Effector memory CD8-positive, alpha-beta T cell (primary cell): Measurements from ENCODE around the gene CDK10.

Experiments
- ATAC-seq: fragments of 150-1000 bp; cut with Tn5 transposase; replicated peaks from 2 replicates; pipeline ENCODE4 v1.10.0; 2021; ENCODE audit warnings: mild to moderate bottlenecking, moderate library complexity
- DNase-seq, 3 experiments: peaks; one replicate each; pipeline ENCODE4 v3.0.0; 2021
- H3K27ac Mint-ChIP-seq, 2 donors: one replicate each; pipeline ENCODE4 v1.8.0; 2022; ENCODE audit warnings: mild to moderate bottlenecking in 2 of 2, mixed read lengths in 2 of 2, moderate library complexity in 2 of 2
- H3K27me3 Mint-ChIP-seq, 2 donors: one replicate each; pipeline ENCODE4 v1.8.0; 2022; ENCODE audit warnings: mixed read lengths in 2 of 2
- H3K36me3 Mint-ChIP-seq: one replicate; pipeline ENCODE4 v1.8.0; 2022; ENCODE audit warnings: mild to moderate bottlenecking, moderate library complexity, mixed read lengths; ENCODE audit not compliant: insufficient read depth
- H3K4me1 Mint-ChIP-seq, 2 donors: one replicate each; pipeline ENCODE4 v1.8.0; 2022; ENCODE audit warnings: low read depth in 2 of 2, mixed read lengths in 2 of 2
- H3K4me3 Mint-ChIP-seq, 2 donors: one replicate each; pipeline ENCODE4 v1.8.0; 2022; ENCODE audit warnings: mild to moderate bottlenecking in 2 of 2, mixed read lengths in 2 of 2, moderate library complexity in 2 of 2
- H3K9me3 Mint-ChIP-seq, 2 donors: one replicate each; pipeline ENCODE4 v1.8.0; 2022; ENCODE audit warnings: mixed read lengths in 2 of 2

The CDK10 gene

DNA sequence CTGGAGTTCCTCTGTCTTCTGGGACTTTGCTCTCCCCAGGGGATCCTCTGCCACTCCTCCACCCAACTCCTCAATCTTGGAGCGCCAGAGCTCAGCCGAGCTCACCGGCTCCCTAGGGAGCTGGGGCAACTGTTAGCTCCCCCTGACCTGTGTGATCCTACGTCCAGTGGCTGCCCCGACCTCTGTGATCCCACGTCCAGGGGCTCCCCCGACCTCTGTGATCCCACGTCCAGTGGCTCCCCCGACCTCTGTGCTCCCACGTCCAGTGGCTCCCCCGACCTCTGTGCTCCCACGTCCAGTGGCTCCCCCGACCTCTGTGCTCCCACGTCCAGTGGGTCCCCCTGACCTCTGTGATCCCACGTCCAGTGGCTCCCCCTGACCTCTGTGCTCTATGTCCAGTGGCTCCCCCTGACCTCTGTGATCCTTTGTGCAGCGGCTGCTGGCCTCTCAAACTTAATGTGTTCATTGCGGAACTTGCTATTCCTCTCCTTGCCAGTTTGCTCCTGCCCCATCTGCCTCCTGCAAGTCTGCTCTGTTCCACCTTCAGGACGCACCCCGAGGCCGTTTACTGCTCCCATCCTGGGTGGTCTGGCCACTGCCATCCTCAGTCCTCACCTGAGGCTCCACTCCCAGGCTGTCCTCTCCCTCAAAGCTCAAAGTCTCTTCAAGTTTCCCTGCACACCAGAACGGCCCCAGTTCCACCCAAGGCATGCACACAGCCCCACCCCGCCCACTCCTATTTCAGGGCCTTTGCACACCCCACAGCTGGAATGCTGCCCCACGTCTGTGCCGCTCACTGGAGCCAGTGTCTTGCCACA is 31.4 kb downstream of the CDK10 start:
- DNase-seq (no peak), ATAC-seq (no peak)
- Mint-ChIP-seq H3K4me1 (peaks cover 4 to 16% of the 10 kb centered on the region in 2 donors), H3K9me3 (no peaks in the 10 kb centered on the region), H3K27me3 (no peaks in the 10 kb centered on the region), H3K27ac (peak overlapping the region in 1 of 2 donors; percentile 87), H3K36me3 (peaks cover 38% of the 10 kb centered on the region), H3K4me3 (no peak overlapping the region)

DNA sequence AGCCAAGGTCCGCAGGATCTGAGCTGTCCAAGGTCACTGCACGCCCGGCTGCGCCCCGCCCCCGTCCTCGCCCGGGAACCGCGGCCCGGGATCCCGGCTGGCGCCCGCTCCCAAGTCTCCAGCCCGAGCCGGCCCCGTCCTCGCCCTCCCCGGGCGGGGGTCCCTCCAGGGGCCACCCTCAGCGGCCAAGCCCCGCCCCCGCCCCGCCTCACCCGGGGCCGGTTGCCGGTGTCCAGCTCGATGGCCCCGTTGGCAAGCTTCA is 34.0 kb downstream of the CDK10 start:
- Mint-ChIP-seq H3K27ac (peak overlapping the region; percentile 70 to 96), H3K4me3 (peak overlapping the region; percentile 66 to 71)

DNA sequence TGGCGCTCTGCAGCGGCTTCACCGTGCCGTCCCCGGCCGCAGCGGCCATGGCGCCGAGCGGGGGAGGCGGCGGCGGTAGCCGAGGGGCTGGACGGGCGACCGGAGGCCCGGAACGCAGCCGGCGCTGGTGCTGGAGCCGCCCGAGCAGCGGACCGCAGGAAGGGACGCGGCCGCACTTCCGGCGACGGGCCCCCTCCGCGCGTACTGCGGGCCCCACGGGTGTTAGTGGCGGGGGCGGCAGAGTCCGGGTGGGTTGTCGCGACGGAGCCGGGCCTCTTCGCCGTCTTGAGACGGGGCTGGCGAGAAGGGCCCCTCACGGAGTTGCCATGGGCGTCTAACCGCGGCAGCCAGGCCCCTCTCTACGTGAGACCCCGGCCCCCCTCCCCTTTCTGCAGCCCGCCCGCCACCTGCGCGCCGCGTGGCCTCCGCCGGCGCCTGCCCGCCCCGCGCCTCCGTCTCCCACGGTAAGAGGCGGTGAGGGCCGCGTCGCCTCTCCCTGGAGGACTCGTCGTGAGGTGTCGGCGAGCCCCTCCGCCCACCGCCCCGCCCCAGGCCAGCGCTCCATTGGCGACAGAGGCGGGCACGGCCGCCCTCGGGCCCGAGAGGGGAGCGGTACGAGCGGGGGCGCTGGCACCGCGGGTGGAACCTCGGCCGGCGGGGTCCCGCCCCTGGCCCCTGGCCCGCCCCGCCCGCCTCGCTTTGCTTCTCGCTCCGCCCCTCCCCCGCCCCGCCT is 34.5 kb downstream of the CDK10 start, which contains the start of the genes VPS9D1 and ZNF276:
Gene VPS9D1, minus strand, starts transcription at position 86 of the 733 bp plus-strand sequence. Its CDS starts 37 bp downstream, at position 49.
Gene ZNF276, plus strand, starts transcription at position 725 of the 733 bp plus-strand sequence. CDS start 104 bp downstream, outside the sequence.
- Mint-ChIP-seq H3K4me3 (peak within 1 kb of the TSS; percentile 87 to 93), H3K36me3 (peaks cover 68% of the 10 kb centered on the region), H3K27me3 (no peaks in the 10 kb centered on the region), H3K9me3 (no peaks in the 10 kb centered on the region), H3K27ac (peak within 1 kb of the TSS; percentile 96 to 98), H3K4me1 (peaks cover 14 to 31% of the 10 kb centered on the region in 2 donors)
- peak; percentile 76 to 78 (median 78) for DNase-seq
- ATAC-seq = peak; percentile 39

More for the DNA sequence above, 34.0 kb downstream of the CDK10 start:
- ATAC-seq = no peak
- no peaks in the 10 kb centered on the region for H3K27me3 Mint-ChIP-seq
- H3K36me3 Mint-ChIP-seq = peaks cover 63% of the 10 kb centered on the region
- no peak for DNase-seq
- H3K9me3 Mint-ChIP-seq = no peaks in the 10 kb centered on the region
- peaks cover 14 to 31% of the 10 kb centered on the region in 2 donors for H3K4me1 Mint-ChIP-seq

DNA sequence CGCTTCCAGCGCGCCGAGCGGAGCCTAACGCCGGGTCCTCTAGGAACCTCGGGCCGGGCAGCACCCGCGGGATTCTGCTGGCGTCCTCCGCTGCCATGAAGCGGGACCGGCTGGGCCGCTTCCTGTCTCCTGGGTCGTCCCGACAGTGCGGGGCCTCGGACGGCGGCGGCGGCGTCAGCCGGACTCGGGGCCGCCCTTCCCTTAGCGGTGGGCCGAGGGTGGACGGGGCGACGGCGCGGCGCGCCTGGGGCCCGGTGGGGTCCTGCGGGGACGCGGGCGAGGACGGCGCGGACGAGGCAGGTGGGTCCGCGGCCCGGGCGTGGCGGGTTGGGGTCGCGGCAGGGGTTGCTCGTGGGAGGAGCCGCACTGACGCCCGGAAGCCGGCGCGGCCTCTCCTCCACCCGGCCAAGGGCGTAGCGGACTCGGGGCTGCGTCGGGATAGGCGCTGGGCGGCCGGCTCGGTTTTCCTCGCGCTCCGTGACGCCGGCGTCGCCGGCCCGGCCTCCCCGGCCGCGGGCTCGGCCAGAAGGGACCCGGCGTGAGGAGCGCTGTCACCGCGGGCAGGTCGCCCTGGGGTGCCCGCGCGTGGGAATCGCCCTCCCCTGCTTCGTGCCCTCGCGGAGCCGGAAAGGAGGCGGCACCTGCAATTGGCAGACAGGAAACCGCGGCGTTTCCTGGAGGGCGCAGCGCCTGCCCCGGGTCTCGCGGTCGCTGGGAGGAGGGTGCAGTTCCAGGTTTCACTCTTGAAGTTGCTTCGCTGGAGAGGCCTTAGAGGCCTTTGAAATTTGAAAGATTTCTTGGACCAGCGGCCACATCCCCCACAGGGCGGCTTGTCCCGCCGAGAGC is 35.3 kb downstream of the CDK10 start:
- H3K4me3 Mint-ChIP-seq = peak overlapping the region; percentile 87 to 93

DNA sequence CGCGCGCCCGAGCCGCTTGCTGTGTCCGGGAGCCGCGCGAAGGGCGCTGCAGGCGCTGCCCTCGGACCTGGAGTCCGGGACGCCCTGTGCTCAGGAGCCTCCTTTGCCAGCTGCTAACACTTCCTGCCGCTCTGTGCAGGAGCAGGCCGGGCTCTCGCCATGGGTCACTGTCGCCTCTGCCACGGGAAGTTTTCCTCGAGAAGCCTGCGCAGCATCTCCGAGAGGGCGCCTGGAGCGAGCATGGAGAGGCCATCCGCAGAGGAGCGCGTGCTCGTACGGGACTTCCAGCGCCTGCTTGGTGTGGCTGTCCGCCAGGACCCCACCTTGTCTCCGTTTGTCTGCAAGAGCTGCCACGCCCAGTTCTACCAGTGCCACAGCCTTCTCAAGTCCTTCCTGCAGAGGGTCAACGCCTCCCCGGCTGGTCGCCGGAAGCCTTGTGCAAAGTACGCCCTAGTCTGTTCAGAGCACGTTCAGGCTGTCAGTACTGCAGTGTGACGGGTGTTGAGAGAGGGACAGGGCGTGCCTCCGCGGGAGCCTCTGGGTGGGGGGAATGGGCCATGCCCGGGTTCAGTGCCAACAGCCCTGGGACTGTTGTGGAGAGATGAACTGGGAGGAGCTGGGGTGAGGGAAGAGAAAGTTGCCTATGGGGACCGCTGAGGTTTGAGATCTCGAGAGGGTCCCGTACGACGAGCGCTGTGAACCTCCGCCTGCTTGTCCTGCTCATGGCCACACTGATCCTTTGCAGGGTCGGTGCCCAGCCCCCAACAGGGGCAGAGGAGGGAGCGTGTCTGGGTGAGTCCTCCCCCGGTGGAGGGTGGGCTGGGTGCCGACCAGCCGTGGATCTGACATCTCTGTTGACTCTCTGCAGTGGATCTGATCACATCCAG is 36.1 kb downstream of the CDK10 start:
- H3K4me1 Mint-ChIP-seq = peaks cover 24 to 36% of the 10 kb centered on the region in 2 donors
- no peaks in the 10 kb centered on the region for H3K9me3 Mint-ChIP-seq
- no peaks in the 10 kb centered on the region for H3K27me3 Mint-ChIP-seq
- ATAC-seq (peak; percentile 44), DNase-seq (peak; percentile 75)
- peak overlapping the region; percentile 87 to 93 for H3K4me3 Mint-ChIP-seq
- H3K27ac Mint-ChIP-seq = peak overlapping the region; percentile 96 to 98
- peaks cover 80% of the 10 kb centered on the region for H3K36me3 Mint-ChIP-seq

More for the DNA sequence above, 35.3 kb downstream of the CDK10 start:
- H3K27me3 Mint-ChIP-seq = no peaks in the 10 kb centered on the region
- H3K9me3 Mint-ChIP-seq = no peaks in the 10 kb centered on the region
- ATAC-seq = peak; percentile 55
- H3K36me3 Mint-ChIP-seq = peaks cover 76% of the 10 kb centered on the region
- H3K4me1 Mint-ChIP-seq = peaks cover 15 to 31% of the 10 kb centered on the region in 2 donors
- H3K27ac Mint-ChIP-seq = peak overlapping the region; percentile 96 to 98
- peak; percentile 89 to 92 (median 91) for DNase-seq

DNA sequence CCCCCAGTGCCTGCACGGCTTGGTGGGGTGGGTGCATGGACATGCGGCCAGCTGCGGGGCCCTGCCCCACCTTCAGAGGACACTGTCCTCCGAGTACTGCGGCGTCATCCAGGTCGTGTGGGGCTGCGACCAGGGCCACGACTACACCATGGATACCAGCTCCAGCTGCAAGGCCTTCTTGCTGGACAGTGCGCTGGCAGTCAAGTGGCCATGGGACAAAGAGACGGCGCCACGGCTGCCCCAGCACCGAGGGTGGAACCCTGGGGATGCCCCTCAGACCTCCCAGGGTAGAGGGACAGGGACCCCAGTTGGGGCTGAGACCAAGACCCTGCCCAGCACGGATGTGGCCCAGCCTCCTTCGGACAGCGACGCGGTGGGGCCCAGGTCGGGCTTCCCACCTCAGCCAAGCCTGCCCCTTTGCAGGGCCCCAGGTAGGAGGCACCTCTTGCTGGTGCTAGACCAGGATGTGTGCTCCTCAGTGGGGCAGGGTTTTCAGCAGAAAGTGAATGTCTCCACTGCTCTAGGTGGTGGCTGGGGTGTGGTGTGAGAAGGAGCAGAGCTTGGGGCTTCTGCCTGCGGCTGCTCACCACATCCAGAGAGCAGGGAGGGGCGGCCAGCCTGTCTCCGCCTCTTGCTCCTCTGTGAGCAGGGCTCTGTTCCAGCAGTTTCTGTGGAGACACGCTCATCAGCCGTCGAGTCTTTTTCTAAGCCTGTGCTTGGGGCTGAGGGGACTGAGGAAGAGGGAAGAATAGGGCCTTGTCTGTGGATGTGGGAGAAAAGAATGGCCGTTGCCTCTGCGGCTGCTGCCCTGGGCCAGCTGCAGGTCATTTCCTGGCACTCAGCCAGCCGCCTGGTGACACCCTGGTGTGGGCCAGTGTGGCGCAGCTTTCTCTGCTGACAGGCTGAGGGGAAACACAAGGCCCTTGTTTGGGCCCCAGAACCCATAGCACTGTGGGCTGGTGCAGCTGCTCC is 37.1 kb downstream of the CDK10 start:
- peak; percentile 61 for ATAC-seq
- Mint-ChIP-seq H3K27me3 (no peaks in the 10 kb centered on the region), H3K4me1 (peaks cover 28 to 35% of the 10 kb centered on the region in 2 donors), H3K9me3 (no peaks in the 10 kb centered on the region), H3K27ac (peak overlapping the region; percentile 96 to 98), H3K36me3 (peaks cover 83% of the 10 kb centered on the region), H3K4me3 (peak overlapping the region; percentile 87 to 93)
- peak; percentile 88 to 89 (median 89) for DNase-seq

DNA sequence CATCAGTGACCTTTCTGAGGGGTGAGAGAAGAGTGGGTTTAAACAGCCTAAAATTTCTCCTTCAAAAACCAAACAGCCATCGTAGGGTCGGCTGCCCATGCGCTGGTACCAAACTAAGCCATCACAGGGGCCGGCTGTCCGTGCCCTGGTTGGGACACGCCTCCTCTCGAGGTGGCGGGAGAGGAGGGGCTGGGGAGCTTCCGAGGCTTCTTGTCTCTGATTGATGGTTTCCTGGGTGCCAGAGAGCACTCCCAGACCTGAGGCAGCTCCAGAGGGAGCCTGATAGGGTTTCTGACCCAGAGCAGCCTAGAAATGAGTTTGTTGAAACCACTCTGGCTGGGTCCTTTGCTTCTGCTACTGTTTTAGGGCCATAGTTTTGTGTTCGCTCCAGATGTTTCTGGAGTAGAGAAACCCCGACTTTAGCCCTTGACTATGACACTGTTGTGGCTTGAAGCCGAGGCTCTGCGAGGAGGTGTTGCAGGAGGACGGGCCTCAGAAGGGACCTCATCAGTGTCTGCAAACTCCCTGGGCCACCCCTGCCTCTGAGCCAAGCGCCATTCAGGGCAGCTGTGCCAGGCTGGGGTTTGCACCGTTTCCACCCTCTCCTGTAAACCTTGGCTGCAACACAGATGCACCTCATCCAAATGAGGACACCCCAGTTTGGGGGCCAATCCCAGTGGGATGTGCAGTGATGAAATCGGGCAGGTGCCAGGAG is 41.1 kb downstream of the CDK10 start:
- Mint-ChIP-seq H3K4me3 (peak overlapping the region; percentile 62 to 69), H3K27me3 (no peaks in the 10 kb centered on the region), H3K4me1 (peaks cover 35 to 41% of the 10 kb centered on the region in 2 donors), H3K27ac (peak overlapping the region; percentile 77 to 85), H3K9me3 (no peaks in the 10 kb centered on the region), H3K36me3 (peaks cover 99% of the 10 kb centered on the region)
- DNase-seq = peak in 1 of 3 experiments; percentile 21
- peak; percentile 7 for ATAC-seq

DNA sequence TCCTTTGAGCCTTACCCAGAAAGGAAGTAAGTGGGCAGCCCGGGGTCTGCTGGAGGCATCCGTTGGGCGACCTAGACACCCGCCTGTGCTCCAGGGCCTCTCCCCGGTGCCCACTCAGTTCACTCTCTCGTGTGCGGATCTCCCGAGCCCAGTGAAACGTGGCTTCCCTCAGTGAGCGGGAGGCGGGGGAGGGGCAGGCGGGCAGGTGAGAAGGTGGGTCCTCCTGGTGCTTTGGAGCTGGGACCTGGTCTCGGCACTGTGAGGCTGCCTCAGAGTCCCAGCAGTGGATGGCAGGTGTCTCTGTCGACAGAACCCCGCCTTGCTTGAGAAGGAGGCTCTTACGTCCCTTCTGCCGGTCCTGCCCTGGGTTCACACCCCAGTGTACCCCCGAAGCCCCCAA is 42.8 kb downstream of the CDK10 start:
- H3K4me3 Mint-ChIP-seq = no peak overlapping the region
- DNase-seq (no peak), ATAC-seq (no peak)
- H3K27me3 Mint-ChIP-seq = no peaks in the 10 kb centered on the region
- H3K4me1 Mint-ChIP-seq = peaks cover 24 to 36% of the 10 kb centered on the region in 2 donors
- H3K36me3 Mint-ChIP-seq = peaks cover 99% of the 10 kb centered on the region
- H3K9me3 Mint-ChIP-seq = no peaks in the 10 kb centered on the region
- peak overlapping the region in 1 of 2 donors; percentile 77 for H3K27ac Mint-ChIP-seq

DNA sequence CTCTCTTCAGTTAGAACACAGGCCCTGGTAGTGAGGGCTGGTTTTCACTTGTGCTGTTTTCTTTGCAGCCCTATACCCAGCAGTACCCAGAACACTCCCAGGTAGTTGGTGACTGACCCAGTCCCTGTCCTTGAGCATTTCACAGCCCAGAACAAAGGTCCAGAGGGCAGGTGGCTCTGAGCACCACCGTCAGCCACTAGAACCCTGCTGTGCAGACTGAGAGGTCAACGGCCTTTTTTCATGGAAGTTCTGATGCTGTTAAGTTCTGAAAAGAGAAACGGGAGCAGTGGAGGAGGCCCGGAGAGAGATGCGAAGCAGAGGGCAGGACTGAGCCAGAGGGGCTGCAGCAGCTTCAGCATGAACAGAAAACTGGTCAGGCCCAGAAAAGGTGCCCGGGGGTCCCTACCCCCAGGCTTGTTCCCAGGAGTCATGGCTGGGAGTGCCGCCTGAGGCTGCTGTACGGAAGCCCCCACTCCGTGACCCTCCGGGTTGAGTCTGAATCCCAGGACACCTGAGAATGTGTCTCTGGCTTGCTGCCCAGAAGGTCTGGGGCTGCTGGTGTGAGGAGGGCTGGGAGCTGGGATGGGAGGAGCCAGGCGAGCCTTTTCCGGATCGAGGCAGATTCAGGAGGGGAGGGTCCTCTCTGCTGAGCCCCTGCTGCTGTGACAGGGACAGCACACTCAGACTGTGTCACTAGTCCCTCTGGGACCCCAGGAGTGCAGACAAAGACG is 43.5 kb downstream of the CDK10 start:
- no peaks in the 10 kb centered on the region for H3K9me3 Mint-ChIP-seq
- H3K36me3 Mint-ChIP-seq = peaks cover 99% of the 10 kb centered on the region
- ATAC-seq = no peak
- no peaks in the 10 kb centered on the region for H3K27me3 Mint-ChIP-seq
- H3K27ac Mint-ChIP-seq = peak overlapping the region in 1 of 2 donors; percentile 77
- peaks cover 24 to 43% of the 10 kb centered on the region in 2 donors for H3K4me1 Mint-ChIP-seq
- H3K4me3 Mint-ChIP-seq = peak overlapping the region in 1 of 2 donors; percentile 19
- DNase-seq = no peak

DNA sequence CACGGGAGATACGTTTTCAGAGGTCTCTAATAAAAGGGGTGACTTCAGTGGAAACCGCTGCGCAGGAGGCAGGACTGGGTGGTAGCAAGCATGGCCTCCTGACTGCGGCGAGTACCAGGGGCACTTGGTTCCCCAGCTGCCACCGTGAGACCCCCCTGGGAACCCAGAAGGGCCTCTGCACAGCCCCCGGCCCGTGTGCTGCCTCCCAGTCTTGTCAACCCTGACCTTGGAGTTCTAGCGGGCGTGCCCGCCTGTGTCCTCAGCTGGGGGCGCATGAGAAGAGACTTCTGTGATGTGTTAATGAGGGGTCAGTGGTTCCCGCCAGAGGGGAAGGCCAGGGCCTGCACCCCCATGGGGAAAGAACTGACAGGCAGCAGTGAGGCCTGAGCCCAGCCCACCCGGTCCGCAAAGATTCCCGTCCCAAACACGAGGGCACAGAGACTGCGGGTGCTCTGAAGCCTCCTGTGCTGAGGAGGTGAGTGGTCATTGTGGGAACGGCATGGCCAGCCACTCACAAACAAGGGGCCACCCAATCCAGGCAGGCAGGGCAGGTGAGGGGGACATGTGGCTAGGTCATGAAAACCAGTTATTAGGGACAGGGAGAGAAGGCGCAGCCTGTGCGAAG is 44.2 kb downstream of the CDK10 start:
- Mint-ChIP-seq H3K9me3 (no peaks in the 10 kb centered on the region), H3K4me3 (peak overlapping the region in 1 of 2 donors; percentile 19), H3K27ac (peak overlapping the region in 1 of 2 donors; percentile 77), H3K36me3 (peaks cover 100% of the 10 kb centered on the region), H3K27me3 (no peaks in the 10 kb centered on the region), H3K4me1 (peaks cover 25 to 44% of the 10 kb centered on the region in 2 donors)
- no peak for ATAC-seq
- no peak for DNase-seq
